Forelimb muscle (tissue), 1 donor: Measurements from ENCODE around the gene CRIP3. TPM values are rescaled to one million over a fixed set of nuclear protein-coding genes. Genes with fewer than 3 reads are reported as not detected.

Experiments
- polyA plus RNA-seq: library from polyadenylated mRNA; unstranded; fragments of 120-200 nt; gene quantifications from one replicate; pipeline ENCODE4 v1.2.1, GENCODE V29; 2013; ENCODE audit not compliant: insufficient read length

CRIP3 gene
- polyA plus RNA-seq, 1 donor: 1.7 TPM

Other genes starting within 250 kb of the CRIP3 start
- gene MRPL2, start 249.4 kb downstream of the CRIP3 start, polyA plus RNA-seq: 43.9 TPM
- 27.6 TPM for gene KLC4, start 249.2 kb downstream of the CRIP3 start, polyA plus RNA-seq
- 53.2 TPM for gene PTK7, start 232.5 kb downstream of the CRIP3 start, polyA plus RNA-seq
- gene SRF, start 137.6 kb downstream of the CRIP3 start, polyA plus RNA-seq: 57.1 TPM
- gene CUL9, start 126.6 kb downstream of the CRIP3 start, polyA plus RNA-seq: 17.8 TPM
- 15.2 TPM for gene DNPH1, start 79.3 kb downstream of the CRIP3 start, polyA plus RNA-seq
- 0.04 TPM for gene TTBK1, start 65.3 kb downstream of the CRIP3 start, polyA plus RNA-seq
- not detected for gene SLC22A7, start 10.6 kb downstream of the CRIP3 start, polyA plus RNA-seq
- gene ZNF318, start 60.8 kb upstream of the CRIP3 start, polyA plus RNA-seq: 14.2 TPM
- gene ABCC10, start 118.7 kb upstream of the CRIP3 start, polyA plus RNA-seq: 14.7 TPM
- 2.8 TPM for gene DLK2, start 146.7 kb upstream of the CRIP3 start, polyA plus RNA-seq
- 28.2 TPM for gene TJAP1, start 168.7 kb upstream of the CRIP3 start, polyA plus RNA-seq
- gene LRRC73, start 201.5 kb upstream of the CRIP3 start, polyA plus RNA-seq: 0.16 TPM
- gene YIPF3, start 208.1 kb upstream of the CRIP3 start, polyA plus RNA-seq: 80.7 TPM
- gene POLR1C, start 208.3 kb upstream of the CRIP3 start, polyA plus RNA-seq: 14.3 TPM